Ammon's horn (tissue), 1 donor: ENCODE measurements around the gene RMND5A.
"Not testable (repeated sequence)": the region's sequence is repeated elsewhere in the genome, so short reads cannot be mapped to it uniquely, and the experiment has no call there.

Experiments used
- DNase-seq: peaks from one replicate; pipeline ENCODE4 v3.0.0-alpha.2; 2016; ENCODE audit warnings: low spot score

RMND5A gene

DNA sequence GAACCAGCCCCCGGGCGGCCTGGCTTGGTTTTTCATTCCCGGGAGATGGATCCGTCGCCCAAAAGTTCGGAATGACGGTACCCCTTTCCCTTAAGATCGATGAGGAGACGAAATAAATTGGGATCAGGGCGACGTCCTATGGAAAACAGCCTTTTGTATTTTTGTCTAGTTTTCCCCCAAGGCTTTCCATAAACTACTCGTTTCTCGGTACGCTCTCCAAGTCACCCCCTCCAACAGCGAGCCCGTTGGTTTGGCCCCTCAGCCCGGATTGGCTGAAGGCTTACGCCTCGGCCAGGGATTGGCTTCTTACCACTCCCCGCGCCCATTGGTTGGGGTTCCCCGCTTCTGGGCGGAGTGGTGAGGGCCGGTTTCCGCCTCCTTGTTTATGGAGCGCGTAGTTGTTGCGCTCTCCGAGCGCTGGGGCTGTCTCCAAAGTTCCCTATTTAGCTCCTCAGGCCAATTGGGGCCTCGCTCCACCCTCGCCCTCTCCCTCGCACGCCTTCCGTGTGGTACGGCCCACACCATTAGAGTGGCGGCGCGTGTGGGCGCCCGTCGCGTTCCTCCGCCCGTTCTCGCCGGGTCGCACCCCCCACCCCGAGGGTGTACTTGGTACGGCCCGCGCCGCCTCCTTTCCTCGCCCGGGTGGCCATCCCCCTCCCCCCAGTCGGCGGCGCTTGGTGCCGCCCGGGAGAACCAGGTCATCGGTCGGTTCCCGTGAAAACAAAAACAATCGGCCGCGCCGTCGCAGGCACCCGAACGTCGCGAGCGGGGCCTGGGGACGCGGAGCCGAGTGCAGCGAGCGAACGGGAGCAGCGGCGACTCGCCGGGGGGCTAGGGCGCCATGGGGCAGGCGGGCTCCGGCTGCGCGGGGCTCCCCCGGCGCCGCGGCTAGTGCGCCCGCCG is at the start of gene RMND5A:
Gene RMND5A, plus strand, starts transcription at position 655 of the 903 bp plus-strand sequence. CDS start 377 bp downstream, outside the sequence.
- DNase-seq, result peak; percentile 90

DNA sequence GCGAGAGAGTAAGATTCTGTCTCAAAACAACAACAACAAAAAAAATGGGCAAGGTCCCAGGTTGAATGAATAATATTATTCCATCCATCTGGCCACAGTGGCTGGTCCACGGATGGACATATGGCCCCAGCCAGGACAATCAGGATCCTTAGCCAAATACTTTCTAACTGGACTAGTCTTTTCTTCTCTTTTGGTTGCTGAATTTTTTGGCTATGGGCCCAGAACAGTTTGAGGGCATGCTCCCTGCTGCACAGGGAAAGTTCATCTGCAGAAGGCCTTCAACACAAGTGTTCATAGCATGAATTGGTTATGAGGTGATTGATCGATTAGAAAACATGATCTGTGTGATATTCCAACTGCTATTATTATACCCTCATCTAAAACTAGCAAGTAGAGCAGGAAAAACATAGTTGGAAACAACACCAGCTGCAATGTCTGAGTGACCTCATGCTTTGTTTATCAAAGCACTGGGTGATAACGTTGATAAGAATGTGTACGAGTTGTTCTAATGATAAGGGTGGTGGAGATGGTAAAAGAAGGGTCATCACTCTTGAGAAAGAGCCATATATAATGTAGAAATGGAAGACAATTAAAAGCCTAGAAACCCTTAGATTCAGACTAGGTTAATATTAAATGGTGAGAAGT is 48.6 kb upstream of the RMND5A start:
- DNase-seq, result no peak

DNA sequence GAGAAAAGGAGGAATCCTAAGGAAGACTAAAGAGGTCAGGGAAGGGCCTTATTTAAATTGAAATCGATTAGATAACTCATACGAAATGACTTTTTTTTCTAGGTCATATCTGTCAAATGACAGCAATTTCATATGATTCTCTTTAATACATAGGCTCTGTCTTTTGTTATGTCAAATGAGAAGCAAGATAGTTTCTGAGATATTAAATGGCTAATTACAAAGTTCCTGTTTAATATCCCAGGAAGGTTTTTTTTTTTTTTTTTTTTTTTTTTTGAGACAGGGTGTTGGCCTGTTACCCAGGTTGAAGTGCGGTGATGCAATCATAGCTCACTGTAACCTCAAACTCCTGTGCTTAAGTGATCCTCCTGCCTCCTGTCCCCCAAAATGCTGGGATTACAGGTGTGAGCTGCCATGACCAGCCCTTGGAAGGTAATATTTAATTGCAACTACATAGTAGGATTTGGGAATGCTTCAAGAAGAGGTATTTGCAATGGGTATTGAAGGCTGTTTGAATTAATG is 48.0 kb upstream of the RMND5A start:
- DNase-seq, result no peak

GRCh38 chr2:86673011-86673410 is 47.1 kb upstream of the RMND5A start:
- no peak for DNase-seq

- DNase-seq, result no peak
Measured at GRCh38 chr2:86673986-86674670, 46.0 kb upstream of the RMND5A start.

DNA sequence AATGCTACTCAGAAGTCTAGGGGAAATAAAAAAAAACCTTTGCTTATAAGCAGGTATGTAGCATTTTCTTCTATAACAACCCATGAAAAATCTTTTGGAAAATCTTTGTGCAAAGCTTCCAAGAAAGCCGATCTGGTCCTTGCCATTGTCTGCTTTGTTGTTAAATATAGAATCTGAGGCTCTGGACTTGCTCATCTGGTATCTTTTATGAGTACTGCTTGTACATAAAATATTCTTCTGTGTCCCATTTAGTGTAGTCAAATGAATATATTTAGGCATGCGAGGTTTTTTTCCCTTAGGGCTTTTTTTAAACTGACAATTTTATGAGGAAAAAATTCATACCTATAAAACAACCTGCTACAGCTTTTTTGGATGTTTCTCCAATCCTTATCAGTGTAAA is 45.0 kb upstream of the RMND5A start:
- no peak for DNase-seq

- DNase-seq, result no peak
Measured at GRCh38 chr2:86675511-86676015, 44.5 kb upstream of the RMND5A start.

DNA sequence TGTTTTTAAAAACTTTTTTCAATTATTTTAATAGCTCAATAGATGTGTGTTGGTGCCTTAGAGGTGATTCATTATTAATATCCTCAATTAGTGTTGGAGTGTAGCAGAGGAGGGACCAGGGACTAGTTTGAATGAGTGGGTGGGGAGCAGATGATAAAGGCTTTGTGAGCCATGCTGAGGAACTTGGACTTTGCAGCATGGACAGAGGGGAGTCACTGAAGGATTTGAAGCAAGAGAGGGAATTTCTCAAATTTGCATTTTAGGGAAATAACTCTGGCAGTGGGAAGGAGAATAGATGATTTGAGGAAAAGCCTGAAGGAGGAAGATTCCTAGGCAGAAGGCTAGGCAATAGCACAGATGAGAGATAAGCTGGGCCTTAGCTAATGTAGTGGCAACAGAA is 42.3 kb upstream of the RMND5A start:
- DNase-seq, result no peak

- DNase-seq, result no peak
Measured at GRCh38 chr2:86679036-86679435, 41.1 kb upstream of the RMND5A start.

GRCh38 chr2:86685351-86685750 is 34.7 kb upstream of the RMND5A start:
- no peak for DNase-seq

- no peak for DNase-seq
Measured at GRCh38 chr2:86686460-86686859, 33.6 kb upstream of the RMND5A start.

DNA sequence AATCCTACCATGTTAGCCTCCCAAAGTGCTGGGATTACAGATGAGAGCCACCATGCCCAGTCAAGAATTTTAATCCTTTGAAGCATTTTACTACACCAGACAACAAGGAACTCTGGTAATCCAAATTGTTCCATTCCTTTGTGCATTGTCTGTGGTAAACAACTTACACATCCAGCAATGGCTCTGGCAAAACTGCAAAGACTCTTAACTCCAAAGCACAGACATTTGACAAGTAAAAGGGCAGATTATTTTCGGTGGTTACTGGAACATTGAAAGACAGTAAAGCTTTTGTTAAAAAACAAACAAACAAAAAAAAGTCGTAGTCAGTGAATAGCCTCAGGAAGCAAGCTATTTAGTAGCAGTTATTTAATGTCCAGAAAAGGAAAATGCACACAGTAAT is 33.2 kb upstream of the RMND5A start:
- peak; percentile 77 for DNase-seq

DNA sequence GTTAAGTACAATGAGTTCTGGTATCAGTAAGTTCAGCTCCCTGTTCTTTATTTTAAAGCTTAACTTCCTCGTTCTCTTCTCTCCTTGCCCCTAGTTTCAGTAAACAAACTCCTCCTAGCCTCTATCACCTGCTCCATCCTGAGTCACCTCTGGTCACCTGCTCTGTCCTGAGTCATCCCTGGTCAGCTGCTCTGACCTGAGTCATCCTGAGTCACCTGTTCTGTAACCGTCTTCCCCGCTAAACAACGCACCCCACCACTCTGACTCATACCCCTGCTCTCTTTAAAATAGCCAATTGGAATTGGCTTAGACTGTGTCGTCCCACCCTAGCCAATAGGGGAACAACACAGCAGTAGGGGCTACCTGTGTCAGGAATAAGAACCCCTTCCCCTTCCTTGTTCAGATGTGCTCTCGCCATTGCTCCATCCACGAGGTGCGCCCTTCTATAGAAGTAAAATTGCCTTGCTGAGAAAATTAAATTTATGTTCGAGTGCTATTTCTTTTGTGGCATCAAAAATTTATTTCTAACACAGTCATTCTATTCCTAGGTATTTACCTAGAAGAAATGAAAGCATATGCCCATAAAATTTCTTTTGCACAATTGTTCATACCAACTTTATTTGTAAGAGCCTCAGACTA is 24.9 kb upstream of the RMND5A start:
- DNase-seq, result no peak

DNA sequence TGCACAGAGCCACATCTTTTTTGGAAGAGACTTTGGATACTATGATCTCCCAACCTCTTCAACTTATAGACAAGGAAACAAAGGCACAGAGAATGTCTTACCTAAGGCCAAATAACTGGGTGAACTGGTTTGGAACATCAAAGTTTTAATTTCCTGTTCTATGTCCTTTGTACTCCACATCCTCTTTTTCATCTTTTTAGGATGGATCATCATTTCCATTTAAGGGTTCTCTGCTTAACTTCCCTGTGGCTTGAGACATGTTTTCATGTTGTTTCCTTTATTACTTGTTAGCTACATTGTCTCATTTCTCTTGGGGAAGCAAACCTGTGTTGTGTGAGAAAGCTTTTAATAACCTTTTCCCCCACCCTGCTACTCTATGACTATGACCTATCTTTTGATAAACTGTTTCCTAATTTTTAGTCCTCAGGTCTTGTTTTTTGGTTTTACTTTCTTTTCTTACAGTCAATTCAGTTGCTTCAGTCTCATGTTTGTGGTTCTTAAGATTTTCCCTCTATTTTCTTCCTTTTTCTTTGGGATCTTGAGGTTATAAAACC is 22.5 kb upstream of the RMND5A start:
- no peak for DNase-seq

DNA sequence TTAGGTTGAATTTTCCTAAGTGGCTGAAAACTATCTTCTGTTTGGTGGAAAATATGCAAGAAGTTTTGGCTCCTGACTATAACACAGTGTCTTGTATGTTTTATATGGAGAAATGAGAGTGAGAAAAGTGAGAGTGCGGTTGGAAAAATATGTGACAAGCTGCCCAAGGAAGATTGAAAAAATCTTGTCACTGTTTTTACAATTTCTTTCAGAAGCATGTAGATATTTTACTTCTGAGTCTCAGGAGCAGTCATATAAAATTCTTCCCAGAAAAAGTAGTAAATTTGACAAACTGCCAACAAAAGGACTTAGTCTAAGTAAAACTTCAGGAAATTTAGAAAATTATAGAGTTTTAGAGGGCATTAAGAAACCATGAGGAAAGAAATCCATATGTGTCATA is 19.4 kb upstream of the RMND5A start:
- DNase-seq, result no peak

GRCh38 chr2:86703704-86704361 is 16.3 kb upstream of the RMND5A start:
- peak; percentile 80 for DNase-seq

GRCh38 chr2:86704459-86704971 is 15.6 kb upstream of the RMND5A start:
- DNase-seq, result peak; percentile 8

DNA sequence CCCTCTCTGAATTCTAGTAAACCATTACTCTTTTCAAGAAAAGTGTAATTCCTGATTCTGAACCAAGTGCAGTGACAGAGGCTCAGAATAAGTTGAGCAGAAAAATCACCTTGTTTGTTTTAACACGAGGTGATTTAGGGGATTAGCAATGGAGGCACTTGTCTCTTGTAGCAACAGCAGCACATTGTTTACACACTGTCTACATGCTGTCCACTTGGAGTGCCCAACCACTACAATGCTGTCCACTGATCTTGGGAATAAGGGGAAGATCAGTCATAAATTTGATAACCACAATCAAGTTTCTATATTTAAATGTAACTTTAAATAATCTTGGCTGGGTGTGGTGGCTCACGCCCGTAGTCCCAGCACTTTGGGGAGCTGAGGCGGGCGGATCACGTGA is 13.9 kb upstream of the RMND5A start:
- DNase-seq, result no peak

DNA sequence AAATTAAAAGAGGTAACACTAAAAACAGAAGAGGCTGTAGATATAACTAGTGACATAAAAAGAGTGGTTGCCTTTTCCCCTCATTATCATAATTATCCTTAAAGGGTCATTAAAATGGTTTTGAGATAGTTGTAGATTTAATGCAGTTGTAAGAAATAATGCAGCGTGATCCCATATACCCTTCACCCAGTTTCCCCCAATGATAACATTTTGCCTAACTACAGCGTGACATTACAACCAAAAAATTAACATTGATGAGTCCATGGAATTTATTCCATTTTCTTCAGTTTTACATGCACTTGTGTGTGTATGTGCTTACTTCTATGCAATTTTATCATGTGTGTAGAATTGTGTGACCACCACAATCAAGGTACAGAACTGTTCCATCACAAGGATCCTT is 13.2 kb upstream of the RMND5A start:
- no peak for DNase-seq

DNA sequence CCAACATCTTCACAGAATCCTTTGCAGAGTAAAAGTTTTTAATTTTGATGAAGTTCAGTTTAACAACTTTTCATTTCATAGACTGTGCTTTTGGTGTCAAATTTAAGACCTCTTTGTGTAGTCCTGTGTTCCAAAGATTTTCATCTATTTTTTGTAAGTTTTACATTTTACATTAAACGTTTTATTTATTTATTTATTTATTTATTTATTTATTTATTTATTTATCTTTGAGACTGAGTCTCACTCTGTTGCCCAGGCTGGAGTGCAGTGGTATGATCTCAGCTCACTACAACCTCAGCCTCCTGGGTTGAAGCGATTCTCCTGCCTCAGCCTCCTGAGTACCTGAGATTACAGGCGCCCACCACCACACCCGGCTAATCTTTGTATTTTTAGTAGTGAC is 12.0 kb upstream of the RMND5A start:
- DNase-seq, result not testable (repeated sequence)
